Measurements from ENCODE around the gene SNCG. TPM values are rescaled to one million over a fixed set of nuclear protein-coding genes. Genes with fewer than 3 reads are reported as not detected.

The SNCG gene
- total RNA-seq, 2 experiments from 2014 or later, result not detected

DNA sequence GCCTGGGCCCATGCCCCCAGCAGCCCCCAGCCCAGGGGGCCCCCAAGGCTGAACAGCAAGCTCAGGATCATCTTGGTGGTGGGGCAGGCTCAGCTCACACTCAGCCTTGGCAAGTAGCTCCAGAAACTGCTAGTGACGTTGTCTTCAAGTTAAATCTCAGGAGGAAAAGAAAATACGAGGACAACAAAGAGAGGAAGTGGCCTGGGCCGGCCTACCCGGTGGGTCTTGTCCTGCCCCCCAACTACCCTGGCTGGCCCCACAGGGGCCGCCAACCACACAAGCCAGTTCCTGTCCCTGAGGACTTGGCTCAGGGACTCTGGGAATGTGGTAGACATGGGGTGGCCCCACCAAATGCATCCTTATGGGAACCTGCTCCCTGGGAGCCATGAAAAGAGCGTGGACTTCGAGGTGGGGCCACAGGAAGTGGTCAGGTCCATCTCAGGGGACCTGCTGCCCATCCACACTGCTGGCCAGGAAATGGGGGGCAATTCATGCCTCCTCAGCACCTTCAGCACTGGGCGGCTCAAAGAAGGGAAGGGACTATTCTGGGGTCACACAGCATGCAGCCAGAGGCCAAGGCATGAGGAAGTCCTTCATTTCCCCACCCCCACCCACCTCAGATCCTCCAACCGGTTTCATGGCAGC is 806 bp upstream of the SNCG start, which contains the start of gene MMRN2:
MMRN2 (minus strand) TSS at position 145 of the 645 bp plus-strand sequence; CDS start at position 71, 74 bp downstream.
- ChIA-PET POLR2A (no interaction called here), CTCF (interaction anchor here (0.8 kb wide), 1 partner anchor 9 kb away, joined by 4 read pairs; no protein-coding TSS in a partner anchor)
- Mint-ChIP-seq H3K4me3 (no peak within 1 kb of the TSS), H3K9me3 (peaks cover 8% of the 10 kb centered on the region), H3K36me3 (no peaks in the 10 kb centered on the region), H3K4me1 (ENCODE audit: low read depth) (no peaks in the 10 kb centered on the region), H3K27ac (no peak within 1 kb of the TSS), H3K27me3 (no peaks in the 10 kb centered on the region)
- DNase-seq, result no peak
- intact Hi-C loops (cut with micrococcal nuclease), result no loop called here

DNA sequence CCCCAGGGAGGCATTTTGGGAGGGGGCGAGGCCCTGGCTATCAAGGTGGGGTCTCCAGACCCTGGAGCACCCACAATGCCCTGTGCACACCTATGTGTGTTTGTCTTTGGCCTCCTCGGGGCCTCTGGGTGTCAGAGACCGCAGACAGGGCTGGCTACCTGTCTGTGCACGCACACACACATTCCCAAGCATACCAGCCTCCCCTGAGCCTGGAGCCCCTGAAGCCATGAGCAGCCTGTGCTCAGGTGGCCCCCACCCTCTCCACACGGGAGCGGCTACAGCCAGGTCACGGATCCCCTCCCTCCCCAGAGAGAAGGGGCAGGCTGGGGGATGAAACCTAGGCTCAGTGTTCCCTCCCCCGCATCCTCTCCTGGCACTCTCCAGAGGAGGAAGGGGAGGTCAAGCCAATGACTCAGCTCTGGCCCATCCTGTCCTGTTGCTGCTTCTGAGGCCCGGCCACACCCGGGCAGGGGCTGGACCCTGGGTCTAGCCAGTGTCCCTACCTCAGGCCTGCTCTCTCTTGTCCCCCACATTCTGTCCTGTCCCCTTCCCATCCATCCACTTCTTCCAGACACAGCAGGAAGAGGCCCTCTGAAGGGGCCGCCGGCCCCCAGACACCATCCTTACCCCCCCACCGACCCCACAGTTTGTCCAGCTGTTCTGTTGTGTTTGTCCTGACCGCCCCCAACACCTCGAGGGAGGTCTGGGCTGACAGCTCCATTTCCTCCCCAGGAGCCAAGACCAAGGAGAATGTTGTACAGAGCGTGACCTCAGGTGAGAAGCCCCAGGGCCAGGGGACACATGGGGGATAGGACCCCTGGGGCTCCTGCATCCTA is 720 bp downstream of the SNCG start:
- Mint-ChIP-seq H3K27me3 (no peaks in the 10 kb centered on the region), H3K36me3 (no peaks in the 10 kb centered on the region), H3K4me3 (no peak overlapping the region), H3K27ac (no peak overlapping the region), H3K9me3 (no peaks in the 10 kb centered on the region), H3K4me1 (ENCODE audit: low read depth) (no peaks in the 10 kb centered on the region)
- ChIA-PET CTCF (interaction anchor here (1.0 to 1.6 kb wide), 3 partner anchors 7 to 271 kb away, joined by 3 to 6 read pairs (median 5); partner anchors contain the start of gene ADIRF), POLR2A (no interaction called here)
- intact Hi-C loops (cut with micrococcal nuclease), result no loop called here
- DNase-seq, result no peak

- H3K4me3 Mint-ChIP-seq, result no peak overlapping the region
- H3K9me3 Mint-ChIP-seq, result no peaks in the 10 kb centered on the region
- no peaks in the 10 kb centered on the region for H3K4me1 Mint-ChIP-seq (ENCODE audit: low read depth)
- intact Hi-C loops (cut with micrococcal nuclease), result loop anchor here (2.0 to 10.0 kb wide), 2 partner anchors 249 to 275 kb away; no protein-coding TSS in a partner anchor
- no peak overlapping the region for H3K27ac Mint-ChIP-seq
- no peaks in the 10 kb centered on the region for H3K27me3 Mint-ChIP-seq
- H3K36me3 Mint-ChIP-seq, result no peaks in the 10 kb centered on the region
- ChIA-PET CTCF (interaction anchor here (1.6 kb wide), 2 partner anchors 8 to 271 kb away, joined by 5 to 6 read pairs; partner anchors contain the start of gene ADIRF), POLR2A (no interaction called here)
- no peak for DNase-seq
Measured at GRCh38 chr10:86959737-86960002, 1.3 kb downstream of the SNCG start.

DNA sequence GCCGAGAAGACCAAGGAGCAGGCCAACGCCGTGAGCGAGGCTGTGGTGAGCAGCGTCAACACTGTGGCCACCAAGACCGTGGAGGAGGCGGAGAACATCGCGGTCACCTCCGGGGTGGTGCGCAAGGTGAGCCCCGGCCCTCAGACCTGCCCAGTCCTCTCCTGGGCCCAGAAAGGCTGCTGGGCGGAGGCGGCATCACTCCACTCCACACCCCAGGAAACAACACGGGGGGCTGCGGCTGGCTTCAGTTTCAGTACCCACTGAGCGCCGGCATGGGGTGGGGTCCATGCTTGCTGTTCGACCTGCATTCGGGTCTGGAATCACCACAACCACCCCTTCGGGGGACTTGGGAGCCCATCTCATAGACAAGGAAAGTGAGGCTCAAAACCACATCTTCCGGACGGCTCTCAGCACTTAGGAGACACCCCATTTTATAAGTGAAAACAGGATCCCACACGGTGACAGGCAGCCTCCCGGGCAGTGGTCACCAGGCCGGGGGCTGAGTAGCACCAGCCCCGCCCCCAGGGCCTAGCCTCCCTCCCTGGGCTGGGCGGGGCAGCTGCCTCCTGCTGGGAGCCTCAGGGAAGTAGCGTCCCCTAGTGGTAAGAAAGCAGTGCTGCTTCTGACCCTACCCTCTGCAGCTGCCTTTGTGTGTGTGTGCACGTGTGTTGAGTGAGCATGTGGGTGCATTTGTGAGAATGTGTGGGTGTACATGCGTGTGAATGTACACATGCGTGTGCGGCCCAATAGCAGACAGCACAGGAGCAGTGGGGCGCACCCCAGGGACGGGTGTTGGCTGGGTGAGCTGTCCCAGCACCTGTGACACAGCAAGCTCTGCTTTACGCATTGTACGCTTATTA is 1.8 kb downstream of the SNCG start:
- Mint-ChIP-seq H3K9me3 (no peaks in the 10 kb centered on the region), H3K4me3 (no peak overlapping the region), H3K36me3 (no peaks in the 10 kb centered on the region), H3K4me1 (ENCODE audit: low read depth) (no peaks in the 10 kb centered on the region), H3K27ac (no peak overlapping the region), H3K27me3 (no peaks in the 10 kb centered on the region)
- intact Hi-C loops (cut with micrococcal nuclease), result loop anchor here (2.0 to 10.0 kb wide), 2 partner anchors 249 to 275 kb away; no protein-coding TSS in a partner anchor
- DNase-seq, result peak; percentile 62
- CTCF ChIA-PET, result interaction anchor here (0.5 to 1.7 kb wide), 12 partner anchors 10 to 270 kb away, joined by 3 to 16 read pairs (median 3); no protein-coding TSS in a partner anchor
- POLR2A ChIA-PET, result interaction anchor here (0.6 kb wide), 1 partner anchor 21 kb away, joined by 9 read pairs; no protein-coding TSS in a partner anchor

DNA sequence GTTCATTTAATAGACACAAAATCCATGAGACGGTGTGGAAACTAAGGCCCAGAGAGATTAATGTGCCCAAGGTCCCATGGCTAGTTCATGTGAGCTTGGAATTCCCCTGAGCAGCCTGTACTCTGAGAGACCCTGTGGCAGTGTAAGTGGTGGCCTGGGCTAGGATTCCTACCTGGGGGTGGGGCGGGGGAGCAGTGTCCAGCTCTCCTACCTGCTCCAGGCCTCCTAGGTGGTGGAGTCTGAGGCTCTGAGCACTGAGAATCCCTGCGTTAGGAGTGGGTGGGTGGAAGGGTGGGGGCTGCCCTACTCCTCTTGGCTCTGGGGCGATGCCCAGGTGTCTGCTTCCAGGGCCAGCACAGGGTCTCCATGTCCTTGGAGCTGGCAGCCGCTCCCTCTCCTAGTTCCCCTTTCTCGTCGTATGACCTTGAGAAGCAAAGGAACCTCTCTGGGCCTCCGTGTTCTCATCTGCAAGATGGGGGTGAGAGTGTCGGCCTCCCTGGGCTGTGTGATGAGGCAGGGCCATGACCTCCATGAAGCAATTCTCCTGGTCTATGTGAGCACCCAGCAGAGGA is 2.5 kb downstream of the SNCG start:
- Mint-ChIP-seq H3K9me3 (no peaks in the 10 kb centered on the region), H3K4me1 (ENCODE audit: low read depth) (peaks cover 5% of the 10 kb centered on the region), H3K27me3 (no peaks in the 10 kb centered on the region), H3K36me3 (no peaks in the 10 kb centered on the region), H3K27ac (no peak overlapping the region), H3K4me3 (no peak overlapping the region)
- POLR2A ChIA-PET, result no interaction called here
- CTCF ChIA-PET, result interaction anchor here (0.6 to 1.7 kb wide), 9 partner anchors 9 to 268 kb away, joined by 3 to 16 read pairs (median 3); no protein-coding TSS in a partner anchor
- no peak for DNase-seq
- intact Hi-C loops (cut with micrococcal nuclease), result loop anchor here (2.0 to 10.0 kb wide), 2 partner anchors 250 to 276 kb away; no protein-coding TSS in a partner anchor

DNA sequence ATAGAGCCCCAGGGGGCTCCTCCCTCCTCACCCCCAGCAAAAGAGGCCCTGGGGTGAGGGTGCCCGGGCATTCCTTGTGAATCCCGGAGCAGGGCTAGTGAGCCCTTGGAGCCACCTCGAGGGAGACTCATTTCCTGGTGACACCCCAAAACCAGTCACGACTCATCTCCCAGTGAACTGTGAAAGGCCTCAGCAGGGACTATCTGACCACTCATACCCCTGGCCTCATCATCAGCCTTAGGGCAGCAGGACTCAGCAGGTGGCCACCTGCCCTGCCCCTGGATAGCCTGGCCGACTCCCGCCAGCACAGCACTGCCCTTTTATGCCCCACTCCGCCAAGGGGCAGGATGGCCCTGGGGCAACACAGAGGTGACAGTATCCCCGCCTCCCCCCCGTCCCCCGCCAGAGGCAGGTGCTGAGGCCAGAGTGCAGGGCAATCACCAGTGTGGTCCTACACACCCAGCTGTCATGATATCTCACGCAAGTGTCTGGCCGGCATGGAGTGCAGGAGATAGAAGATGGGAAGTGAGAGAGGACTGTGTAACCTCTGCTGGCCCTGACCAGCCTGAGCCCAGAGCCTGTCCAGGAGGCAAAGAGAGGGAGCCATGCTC is 3.2 kb downstream of the SNCG start:
- DNase-seq, result peak; percentile 6
- CTCF ChIA-PET, result interaction anchor here (0.6 to 1.7 kb wide), 4 partner anchors 9 to 591 kb away, joined by 3 to 16 read pairs (median 5); no protein-coding TSS in a partner anchor
- intact Hi-C loops (cut with micrococcal nuclease), result loop anchor here (2.0 to 10.0 kb wide), 2 partner anchors 251 to 277 kb away; no protein-coding TSS in a partner anchor
- Mint-ChIP-seq H3K9me3 (no peaks in the 10 kb centered on the region), H3K4me3 (no peak overlapping the region), H3K36me3 (no peaks in the 10 kb centered on the region), H3K27me3 (no peaks in the 10 kb centered on the region), H3K4me1 (ENCODE audit: low read depth) (peaks cover 11% of the 10 kb centered on the region), H3K27ac (no peak overlapping the region)
- POLR2A ChIA-PET, result no interaction called here

DNA sequence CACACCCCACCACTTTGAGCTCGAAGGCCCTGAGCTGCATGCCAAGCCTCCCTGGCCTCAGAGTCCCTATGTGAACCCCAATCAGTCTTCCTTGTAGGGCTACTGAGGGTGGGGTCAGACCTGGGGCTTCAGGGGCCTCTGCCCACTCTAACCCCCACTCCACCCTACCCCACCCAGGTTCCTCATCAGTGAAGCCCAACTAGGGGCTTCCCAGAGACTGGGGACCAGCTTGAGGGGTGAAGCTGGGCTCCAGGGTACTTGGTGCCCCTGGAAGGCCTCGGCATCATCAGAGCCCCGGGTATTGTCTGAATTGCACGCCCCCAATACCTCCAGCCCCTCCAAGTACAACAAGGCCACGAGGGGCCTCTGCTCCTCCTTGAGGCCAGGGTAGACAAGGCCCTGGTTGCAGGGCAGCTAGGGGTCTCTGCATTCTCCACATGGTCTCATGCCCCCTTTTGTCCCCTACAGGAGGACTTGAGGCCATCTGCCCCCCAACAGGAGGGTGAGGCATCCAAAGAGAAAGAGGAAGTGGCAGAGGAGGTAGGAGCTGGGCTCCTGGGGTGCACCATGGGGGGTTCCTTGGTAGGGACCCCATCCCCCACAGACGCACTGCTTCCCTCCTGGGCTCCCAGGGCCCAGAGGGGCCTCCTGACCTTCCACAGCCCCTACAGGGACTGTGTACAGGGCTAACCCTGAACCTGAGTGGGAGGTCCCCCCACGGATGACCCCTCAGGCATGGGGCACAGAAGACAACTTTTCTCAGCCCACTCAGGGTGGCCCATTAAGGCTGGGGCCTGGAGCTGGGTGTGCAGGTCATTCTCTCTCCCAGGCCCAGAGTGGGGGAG is 4.0 kb downstream of the SNCG start:
- H3K27ac Mint-ChIP-seq, result no peak overlapping the region
- H3K4me1 Mint-ChIP-seq (ENCODE audit: low read depth), result peaks cover 16% of the 10 kb centered on the region
- DNase-seq, result peak; percentile 7
- intact Hi-C loops (cut with micrococcal nuclease), result loop anchor here (10.0 kb wide), 1 partner anchor 278 kb away; no protein-coding TSS in a partner anchor
- H3K36me3 Mint-ChIP-seq, result no peaks in the 10 kb centered on the region
- H3K27me3 Mint-ChIP-seq, result no peaks in the 10 kb centered on the region
- no peak overlapping the region for H3K4me3 Mint-ChIP-seq
- ChIA-PET POLR2A (no interaction called here), CTCF (interaction anchor here (0.6 to 1.3 kb wide), 3 partner anchors 24 to 590 kb away, joined by 3 read pairs; no protein-coding TSS in a partner anchor)
- no peaks in the 10 kb centered on the region for H3K9me3 Mint-ChIP-seq

DNA sequence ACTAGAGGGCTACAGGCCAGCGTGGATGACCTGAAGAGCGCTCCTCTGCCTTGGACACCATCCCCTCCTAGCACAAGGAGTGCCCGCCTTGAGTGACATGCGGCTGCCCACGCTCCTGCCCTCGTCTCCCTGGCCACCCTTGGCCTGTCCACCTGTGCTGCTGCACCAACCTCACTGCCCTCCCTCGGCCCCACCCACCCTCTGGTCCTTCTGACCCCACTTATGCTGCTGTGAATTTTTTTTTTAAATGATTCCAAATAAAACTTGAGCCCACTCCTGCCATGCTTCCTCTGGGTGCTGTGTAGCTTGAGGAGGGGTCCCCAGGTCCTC is 4.5 kb downstream of the SNCG start:
- no peaks in the 10 kb centered on the region for H3K9me3 Mint-ChIP-seq
- ChIA-PET CTCF (interaction anchor here (1.1 to 1.3 kb wide), 2 partner anchors 25 to 274 kb away, joined by 3 read pairs; no protein-coding TSS in a partner anchor), POLR2A (no interaction called here)
- H3K4me1 Mint-ChIP-seq (ENCODE audit: low read depth), result peaks cover 19% of the 10 kb centered on the region
- DNase-seq, result no peak
- no peaks in the 10 kb centered on the region for H3K36me3 Mint-ChIP-seq
- intact Hi-C loops (cut with micrococcal nuclease), result loop anchor here (10.0 kb wide), 1 partner anchor 278 kb away; no protein-coding TSS in a partner anchor
- H3K4me3 Mint-ChIP-seq, result no peak overlapping the region
- H3K27ac Mint-ChIP-seq, result no peak overlapping the region
- no peaks in the 10 kb centered on the region for H3K27me3 Mint-ChIP-seq

- Mint-ChIP-seq H3K27me3 (no peaks in the 10 kb centered on the region), H3K36me3 (no peaks in the 10 kb centered on the region), H3K27ac (no peak overlapping the region), H3K9me3 (no peaks in the 10 kb centered on the region), H3K4me3 (no peak overlapping the region), H3K4me1 (ENCODE audit: low read depth) (peaks cover 19% of the 10 kb centered on the region)
- intact Hi-C loops (cut with micrococcal nuclease), result loop anchor here (10.0 kb wide), 1 partner anchor 279 kb away; no protein-coding TSS in a partner anchor
- CTCF ChIA-PET, result interaction anchor here (1.1 to 1.3 kb wide), 2 partner anchors 25 to 275 kb away, joined by 3 read pairs; no protein-coding TSS in a partner anchor
- DNase-seq, result peak; percentile 6
- POLR2A ChIA-PET, result no interaction called here
Measured at GRCh38 chr10:86963341-86963919, 5.0 kb downstream of the SNCG start.
